Activated CD4-positive, CD25-positive, alpha-beta regulatory T cell treated with anti-CD3 and anti-CD28 coated beads, Interleukin-2, amount 50 U/mL, for 24 hours (primary cell): ENCODE data around the gene EHD4.

Experiments
- ATAC-seq, 2 donors: fragments of 150-1000 bp; cut with Tn5 transposase; one replicate each; pipeline ENCODE4 v1.10.0; 2021; ENCODE audit warnings: mild to moderate bottlenecking in 1 of 2, moderate library complexity in 1 of 2

The EHD4 gene

DNA sequence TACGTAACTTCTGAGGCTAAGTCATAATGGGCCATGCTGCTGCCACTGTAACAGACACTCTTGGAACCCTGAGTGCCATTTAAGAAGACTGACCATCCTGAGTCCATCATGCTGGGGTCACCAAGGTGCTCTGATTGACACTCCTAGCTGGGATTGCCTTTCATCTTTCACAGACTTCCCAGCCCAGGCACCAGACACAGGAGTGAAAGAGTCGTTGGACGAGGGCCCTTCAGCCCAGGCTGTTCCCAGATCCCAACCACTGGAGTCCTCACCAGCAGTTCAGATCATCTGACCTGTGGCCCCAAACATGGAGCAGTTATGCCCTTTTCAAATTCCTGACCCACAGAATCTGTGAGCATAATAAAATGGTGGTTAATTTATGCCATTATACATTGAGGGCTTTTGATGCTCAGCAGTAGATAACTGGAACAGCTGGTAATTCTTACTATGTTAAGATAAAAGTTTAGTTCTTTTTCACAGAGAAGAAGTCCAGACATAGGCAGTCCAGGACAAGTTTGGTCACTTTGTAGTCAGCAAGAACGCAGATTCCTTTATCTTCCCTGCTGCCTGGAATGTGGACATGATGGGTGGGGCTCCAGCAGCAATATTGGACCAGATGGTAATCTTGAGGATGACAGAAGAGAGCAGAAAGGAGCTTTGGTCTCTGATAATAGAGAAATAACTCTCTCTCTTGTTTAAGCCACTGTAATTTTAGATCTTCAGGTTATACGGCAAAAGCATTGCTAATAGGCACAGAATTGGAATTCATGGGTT is 7.3 kb upstream of the EHD4 start:
- ATAC-seq = no peak

DNA sequence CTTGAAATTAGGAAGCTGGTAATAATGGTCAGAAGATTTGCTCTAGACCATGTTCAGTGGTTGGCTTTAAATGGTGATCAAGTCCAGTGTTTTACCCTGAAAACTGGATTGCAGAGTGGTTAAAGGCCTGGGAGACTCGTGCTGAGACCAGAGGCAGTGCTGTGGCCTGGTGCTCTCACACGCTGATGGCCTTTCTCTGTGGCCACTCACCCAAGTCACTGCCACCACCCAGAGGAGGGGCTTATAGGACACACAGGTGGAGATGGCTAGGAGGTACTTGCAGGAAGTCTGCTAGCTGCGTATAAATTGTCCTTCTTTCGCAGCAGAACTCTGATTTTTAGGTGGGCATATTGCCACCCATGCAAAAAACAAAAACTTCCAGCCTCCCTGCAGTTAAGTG is 6.2 kb upstream of the EHD4 start:
- ATAC-seq = no peak

- ATAC-seq = no peak
Measured at GRCh38 chr15:41977757-41978383, 5.5 kb upstream of the EHD4 start.

GRCh38 chr15:41975669-41976068 is 3.3 kb upstream of the EHD4 start:
- ATAC-seq = no peak

- ATAC-seq = no peak
Measured at GRCh38 chr15:41974041-41974440, 1.7 kb upstream of the EHD4 start.

- ATAC-seq = peak; percentile 11 to 32
Measured at GRCh38 chr15:41971895-41972252, 483 bp downstream of the EHD4 start.

- ATAC-seq = peak; percentile 76
Measured at GRCh38 chr15:41971089-41971894, 1.1 kb downstream of the EHD4 start.

GRCh38 chr15:41970456-41970855 is 1.9 kb downstream of the EHD4 start:
- no peak for ATAC-seq

DNA sequence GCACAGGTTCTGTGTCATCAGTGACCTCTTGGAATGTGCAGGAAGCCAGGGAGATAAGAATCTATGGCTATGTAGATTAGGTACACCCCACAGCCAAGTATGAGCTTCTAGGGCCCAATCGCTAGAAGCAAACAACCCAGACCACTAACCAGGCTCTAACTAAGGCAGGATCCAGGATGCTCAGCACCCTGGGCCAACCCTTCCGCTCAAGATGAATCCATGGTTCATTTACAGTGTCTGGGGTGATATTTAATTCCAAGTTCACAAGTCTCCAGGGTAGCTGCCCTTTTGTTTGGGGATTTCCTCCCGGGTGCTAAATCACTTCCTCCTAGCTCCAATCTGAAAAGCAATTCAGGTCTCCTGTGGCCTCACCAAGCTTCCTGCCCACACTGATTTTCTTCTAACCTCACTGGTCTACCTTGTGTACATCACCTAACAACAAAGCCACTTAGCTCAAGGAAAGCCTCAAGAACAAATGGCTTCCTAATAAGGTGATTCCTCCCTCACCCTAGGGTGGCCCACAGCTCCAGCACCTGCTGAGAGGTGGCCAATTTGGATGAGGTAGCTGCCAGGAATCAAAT is 2.4 kb downstream of the EHD4 start:
- no peak for ATAC-seq

GRCh38 chr15:41968701-41969100 is 3.7 kb downstream of the EHD4 start:
- ATAC-seq = no peak

- no peak for ATAC-seq
Measured at GRCh38 chr15:41967506-41968206, 4.7 kb downstream of the EHD4 start.

DNA sequence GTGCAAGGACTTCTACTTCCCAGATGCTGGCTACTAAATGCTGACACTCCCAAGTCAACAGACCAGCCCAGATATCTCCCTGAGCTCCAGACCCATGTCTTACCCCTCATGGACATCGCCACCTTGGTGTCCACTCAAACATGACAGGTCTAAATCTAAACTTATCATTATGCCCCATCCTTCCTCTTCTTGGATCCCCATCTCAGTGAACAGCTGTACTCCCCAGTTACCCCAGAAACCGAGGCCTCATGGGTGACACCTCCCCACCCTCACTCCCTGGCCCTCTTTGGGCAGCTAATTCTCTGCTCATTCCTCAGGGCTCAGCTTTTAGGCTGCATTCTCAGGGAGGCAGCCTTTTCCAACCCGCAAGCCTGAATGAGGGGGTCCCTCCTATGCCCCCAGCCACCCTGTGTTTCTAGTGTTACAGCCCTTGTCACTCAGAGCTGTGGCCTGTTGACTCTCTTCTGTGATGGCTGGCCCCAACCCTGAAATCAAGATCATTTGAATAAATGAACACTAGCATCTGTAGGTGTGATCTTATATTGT is 5.4 kb downstream of the EHD4 start:
- no peak for ATAC-seq

DNA sequence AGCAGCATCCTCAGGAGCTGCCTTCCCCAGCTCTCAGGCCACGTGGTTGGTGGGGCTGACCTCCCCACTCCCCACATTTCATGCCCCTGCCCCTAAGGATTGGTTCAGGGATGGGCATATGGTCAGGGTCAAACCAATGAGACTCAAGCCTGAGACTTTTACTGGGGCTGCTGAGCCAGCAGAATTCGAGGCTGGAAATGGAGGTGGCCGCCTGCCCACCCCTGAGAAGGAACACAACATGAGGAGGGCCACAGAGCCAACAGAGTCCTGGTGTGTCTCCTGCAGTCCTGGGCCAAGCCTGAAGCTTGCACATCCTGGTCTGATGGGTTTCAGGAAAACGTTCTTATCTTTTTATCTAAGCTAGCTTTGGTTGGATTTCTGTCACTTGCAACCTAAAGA is 5.9 kb downstream of the EHD4 start:
- no peak for ATAC-seq

DNA sequence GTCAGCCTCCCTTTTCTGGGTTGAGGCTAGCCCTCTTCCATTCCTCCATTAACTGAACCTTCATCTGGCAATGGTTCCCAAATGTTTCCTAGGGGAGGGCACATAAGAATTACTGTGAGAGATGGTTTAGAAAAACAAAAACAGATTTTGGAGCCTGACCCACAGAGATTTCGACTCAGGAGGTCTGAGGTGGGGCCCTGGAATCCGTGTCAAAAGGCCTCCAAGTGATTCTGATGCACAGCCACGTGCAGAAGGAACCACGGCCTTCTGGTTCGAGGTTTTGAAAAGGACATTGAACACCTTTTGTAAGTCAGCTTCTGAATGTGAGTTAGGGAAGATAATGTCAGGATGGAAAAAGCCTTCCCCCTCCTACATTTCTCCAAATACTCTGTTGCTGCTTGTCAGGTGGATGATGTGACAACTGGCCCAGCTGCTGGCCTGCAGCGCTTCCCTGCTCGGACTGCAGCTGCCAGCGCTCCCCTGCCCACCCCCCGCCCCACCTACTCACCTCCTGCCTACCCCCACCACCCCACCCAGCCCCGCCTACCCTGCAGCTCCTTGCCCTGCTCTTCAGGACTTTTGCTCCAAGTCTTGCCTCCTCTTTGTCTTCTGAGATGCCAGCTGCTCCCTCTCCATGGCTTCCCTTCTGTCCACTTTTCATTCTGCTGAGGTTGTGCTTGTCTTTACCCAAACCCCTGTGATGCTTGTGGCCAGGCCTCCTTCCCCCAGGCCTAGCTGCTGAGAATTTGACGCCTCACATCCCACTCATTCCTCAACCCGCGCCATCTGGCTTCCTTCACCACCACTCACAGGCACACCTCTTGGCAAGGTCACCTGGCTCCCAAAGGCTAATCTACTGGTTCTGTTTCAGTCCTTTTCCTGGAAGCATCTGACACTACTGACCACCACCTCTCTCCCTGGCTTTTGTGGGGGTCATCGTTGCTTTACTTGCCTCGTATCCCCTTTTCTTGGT is 6.6 kb downstream of the EHD4 start:
- ATAC-seq = no peak

DNA sequence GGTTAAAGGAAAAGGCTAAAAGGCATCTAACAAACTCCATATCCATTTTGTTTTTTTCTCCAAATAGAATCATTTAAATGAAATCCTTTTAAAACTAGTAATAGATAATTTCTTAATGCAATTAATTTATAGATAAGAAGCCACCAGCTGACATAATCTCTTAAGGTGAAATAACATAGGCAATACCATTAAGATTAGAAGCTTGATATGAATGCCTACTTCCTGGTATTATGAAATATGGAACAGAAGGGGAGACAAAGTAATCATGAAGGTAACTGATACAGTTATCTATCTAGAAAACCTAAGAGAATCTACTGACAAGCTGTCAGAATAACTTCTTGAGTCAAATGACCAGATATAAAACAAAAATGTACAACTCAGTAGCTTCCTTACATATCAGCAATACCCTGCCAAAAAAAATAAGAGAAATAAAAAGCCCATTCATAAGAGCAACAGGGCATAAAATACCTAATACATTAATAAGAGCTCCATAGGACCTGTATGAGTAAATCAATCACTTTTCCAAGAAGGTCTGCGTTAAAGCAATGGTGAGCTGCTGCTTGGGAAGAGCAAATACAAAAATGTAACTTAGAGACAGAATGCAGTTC is 10.7 kb downstream of the EHD4 start:
- no peak for ATAC-seq

- ATAC-seq = no peak
Measured at GRCh38 chr15:41961001-41961518, 11.3 kb downstream of the EHD4 start.

DNA sequence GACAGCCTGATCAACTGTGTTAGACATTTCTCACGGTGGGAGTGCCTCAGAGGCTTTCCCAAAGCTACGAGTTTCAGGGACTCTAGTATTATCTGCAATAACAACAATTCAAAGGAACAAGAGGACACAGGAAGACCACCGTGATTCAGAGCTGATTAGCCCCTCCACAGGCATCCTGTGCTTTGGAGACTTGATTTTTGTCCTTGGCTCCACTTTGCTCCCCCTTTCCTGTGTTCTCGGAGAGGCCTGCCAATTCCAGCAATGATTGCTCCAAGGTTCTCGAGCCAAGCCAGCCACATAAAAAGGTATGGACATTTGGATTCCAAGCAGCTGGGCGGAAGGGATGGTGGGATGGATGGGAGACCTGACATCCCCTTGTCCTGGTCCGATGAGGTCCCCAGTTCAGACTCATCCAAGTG is 14.3 kb downstream of the EHD4 start:
- ATAC-seq = no peak

DNA sequence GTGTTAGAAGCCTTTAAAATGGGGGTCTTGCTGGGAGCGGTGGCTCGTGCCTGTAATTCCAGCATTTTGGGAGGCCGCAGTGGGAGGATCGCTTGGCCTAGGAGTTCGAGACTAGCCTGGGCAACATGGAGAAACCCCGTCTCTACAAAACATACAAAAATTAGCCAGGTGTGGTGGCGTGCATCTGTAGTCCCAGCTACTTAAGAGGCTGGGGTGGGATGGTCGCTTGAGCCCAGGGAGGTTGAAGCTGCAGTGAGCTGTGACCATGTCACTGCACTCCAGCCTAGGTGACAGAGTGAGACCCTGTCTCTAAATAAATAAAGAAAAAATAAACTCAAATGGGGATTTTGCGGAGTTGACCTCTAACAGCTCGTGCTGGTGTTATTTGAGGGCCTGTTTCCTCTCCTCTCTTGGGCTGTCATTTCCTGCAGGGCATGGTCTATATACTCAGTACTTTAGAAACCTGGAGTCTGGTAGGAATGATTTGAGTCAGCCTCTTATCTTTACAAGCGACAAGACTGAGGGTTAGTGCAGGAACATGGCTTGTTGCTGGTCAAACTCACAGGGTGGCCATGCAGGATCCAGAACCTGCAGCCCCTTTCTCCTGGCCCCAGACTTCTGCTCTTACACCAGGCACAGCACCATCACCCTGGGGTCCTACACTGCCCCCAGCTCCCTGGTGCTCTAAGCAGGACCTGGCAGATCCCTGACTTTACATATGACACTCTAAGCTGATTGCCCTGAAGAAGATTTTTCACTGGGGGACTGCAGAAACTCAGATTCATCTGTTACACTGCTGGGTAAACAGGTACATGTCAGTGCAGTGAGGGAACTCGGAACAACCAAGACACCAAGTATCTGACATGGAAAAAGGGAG is 15.1 kb downstream of the EHD4 start:
- ATAC-seq = peak in 1 of 2 donors; percentile 69

GRCh38 chr15:41955807-41956525 is 16.4 kb downstream of the EHD4 start:
- no peak for ATAC-seq
